GM18502 (cell line): Measurements from ENCODE around the gene DELE1.

Experiments
- ATAC-seq: cut with Tn5 transposase; IDR thresholded peaks from one replicate; pipeline ENCODE4 v1.9.1; 2021; ENCODE audit warnings: mild to moderate bottlenecking; ENCODE audit not compliant: unreplicated experiment, poor library complexity

DELE1 gene

DNA sequence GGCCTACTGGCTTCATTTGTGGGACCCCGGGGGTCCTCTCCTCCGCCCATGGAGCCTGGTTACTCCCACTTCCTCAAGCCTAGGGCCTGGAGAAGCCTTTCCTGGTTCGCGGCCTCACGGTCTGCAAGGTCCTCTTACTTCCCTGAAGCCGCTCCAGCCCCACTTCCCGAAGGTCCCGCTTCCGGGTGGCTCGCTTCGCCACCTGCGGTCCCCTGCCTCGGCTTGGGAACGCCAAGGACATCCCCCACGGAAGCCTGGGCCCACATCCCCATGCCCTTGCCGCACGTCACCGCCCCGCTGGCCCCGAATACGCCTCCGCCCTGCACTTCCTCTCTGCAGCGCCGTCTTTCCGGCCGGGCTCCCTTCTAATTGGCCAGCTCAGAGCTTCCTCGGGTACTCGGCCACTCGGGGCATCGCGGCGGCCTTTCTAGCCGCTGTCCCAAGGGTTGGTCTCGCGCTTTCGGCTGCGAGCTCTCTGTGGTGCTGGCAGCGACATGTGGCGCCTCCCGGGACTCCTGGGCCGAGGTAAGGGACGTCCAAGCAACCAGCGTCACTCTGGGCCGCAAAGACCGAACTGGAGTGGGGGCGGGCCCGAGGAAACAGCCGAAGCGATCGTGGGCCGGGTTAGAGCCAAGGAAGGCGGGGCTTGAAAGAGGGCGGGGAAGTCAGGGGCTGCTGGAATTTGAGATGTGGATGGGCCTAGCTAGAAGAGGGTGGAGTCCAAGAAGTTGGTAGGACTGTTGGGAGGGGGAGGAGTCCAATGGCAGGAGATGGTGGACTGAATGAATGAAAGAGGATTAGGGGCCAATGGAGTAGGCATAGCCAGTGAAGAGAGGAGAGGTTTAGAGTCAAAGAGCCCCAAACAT is at the start of gene DELE1:
Gene DELE1, plus strand, starts transcription at position 424 of the 866 bp plus-strand sequence. Its CDS starts 71 bp downstream, at position 495.
- ATAC-seq: peak; percentile 98

DNA sequence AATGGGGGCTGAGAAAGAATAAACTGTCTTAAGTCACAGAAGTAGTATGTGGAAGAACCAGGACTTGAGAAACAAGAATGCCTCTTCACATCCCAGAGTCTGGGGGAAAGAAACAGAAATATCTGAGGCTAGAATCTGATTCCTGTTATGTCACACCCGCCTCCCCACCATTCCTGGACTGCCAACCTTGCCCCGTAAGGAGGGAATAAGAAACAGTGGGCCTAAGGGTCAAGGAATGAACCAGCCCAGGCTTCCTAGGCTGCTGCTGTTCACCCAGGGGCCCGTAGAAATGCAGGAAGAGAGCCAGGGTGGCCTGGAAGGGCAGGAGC is 49.8 kb upstream of the DELE1 start:
- no peak for ATAC-seq

DNA sequence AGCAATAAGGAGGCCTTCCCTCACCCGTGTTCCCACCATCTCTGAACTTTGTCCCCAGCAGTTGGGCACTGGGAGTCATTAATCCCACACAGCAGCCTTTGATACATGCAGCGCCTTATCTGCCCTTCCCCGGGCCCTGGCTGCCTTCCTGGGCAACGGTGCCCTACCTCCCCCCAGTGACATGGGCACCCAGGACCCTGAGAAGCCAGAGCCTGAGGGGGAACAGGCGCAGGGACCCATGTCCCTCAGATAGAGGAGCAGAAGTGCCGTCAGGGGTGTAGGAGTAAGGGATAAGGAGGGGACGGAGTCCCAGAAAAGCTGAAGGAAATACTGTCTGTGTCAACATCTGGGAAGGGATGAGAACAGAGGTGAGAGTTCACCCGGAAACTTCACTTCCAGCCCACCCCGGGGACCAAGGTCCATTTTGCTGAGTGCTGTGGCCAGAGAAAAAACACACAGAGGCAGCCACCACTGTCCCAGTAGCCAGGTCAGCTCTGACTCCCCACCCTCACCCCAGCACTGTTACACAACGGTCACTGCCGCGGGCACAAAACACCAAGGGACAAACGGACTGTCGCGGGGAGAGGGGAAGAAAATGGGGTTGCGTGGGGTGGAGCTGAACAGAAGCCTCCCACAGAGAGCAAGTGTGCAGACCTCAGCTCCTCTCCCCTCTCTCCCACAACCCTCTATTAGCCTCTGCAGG is 49.3 kb upstream of the DELE1 start:
- no peak for ATAC-seq

GRCh38 chr5:141875022-141875740 is 48.5 kb upstream of the DELE1 start:
- no peak for ATAC-seq

- no peak for ATAC-seq
Observed at GRCh38 chr5:141875795-141876627, 47.7 kb upstream of the DELE1 start.

DNA sequence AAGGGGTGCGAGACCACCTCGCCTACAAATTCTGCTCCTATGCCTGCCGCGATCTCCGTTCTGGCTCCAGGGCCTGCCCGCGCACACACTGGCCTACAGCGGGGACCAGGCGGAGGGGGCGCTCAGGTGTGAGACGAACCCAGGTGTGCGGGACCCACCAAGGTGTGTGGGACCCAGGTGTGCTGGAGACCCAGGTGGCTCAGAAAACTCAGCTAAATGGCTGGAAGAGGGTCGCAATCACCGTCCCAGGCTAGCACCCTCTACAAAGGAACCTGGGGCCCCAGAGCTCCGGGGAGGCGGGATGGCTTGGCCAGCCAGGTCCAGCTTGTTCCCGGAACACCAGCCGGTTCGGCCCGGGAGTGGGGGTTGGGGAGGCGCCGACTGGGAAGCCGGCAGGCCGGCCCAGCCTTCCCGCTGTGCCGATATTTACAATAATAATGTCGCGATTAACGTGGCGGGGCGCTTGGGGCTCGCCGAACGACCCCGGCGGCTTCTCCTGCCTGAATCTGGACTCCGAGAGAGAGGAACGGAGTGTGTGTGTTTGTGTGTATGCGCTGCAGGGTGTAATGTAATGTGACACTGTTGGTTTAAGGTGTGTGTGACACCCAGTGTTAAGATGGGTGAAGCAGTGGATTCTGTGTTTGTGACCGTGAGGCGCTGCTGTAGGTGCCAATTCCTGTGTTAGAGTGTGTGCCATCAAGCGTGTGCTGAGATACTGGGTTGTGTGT is 46.9 kb upstream of the DELE1 start:
- no peak for ATAC-seq

DNA sequence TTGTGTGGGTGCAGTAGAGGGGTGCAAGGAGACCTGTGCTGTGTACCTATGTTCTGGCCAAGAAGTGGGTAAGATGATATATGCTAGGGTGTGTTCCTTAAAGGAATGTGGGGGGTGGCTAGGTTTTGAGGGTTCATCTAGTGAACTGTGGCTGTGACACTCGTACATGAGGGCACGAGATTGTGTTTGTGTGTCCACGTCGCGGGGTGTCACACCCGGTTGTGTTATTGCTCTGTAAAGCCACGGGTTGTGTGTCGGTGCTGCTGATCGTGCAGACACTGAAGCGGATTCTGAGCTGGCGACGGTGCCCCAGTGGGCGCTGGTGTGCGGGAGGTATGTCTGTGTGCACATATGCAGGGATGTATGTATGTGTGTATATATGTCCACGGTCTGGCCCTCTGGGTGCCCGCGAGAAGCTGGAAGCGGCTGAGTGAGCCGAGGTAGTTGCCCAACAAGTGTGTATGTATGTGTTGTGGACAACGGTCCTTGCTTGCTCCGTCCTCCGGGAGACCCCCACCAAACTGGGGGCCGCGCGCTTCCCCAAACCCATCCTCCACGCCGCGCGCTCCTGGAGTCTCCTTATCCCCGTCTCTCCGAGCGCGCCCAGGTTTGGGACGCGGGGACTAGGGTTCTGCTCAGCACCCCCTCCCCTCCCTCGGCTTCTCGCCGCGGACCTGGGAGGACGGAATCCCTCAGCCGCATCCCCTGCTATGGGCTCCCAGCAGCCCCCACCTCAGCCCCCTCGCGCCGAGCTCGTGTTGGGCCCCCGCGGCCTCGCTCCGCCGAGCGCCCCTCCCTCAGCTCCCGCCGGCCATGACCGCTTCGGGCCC is 46.1 kb upstream of the DELE1 start:
- ATAC-seq: no peak

- no peak for ATAC-seq
Observed at GRCh38 chr5:141878186-141878710, 45.4 kb upstream of the DELE1 start, which contains the start of gene PCDH1. Gene PCDH1, minus strand, starts transcription at chr5:141878410. Its CDS starts 148 bp downstream, at chr5:141878262.

DNA sequence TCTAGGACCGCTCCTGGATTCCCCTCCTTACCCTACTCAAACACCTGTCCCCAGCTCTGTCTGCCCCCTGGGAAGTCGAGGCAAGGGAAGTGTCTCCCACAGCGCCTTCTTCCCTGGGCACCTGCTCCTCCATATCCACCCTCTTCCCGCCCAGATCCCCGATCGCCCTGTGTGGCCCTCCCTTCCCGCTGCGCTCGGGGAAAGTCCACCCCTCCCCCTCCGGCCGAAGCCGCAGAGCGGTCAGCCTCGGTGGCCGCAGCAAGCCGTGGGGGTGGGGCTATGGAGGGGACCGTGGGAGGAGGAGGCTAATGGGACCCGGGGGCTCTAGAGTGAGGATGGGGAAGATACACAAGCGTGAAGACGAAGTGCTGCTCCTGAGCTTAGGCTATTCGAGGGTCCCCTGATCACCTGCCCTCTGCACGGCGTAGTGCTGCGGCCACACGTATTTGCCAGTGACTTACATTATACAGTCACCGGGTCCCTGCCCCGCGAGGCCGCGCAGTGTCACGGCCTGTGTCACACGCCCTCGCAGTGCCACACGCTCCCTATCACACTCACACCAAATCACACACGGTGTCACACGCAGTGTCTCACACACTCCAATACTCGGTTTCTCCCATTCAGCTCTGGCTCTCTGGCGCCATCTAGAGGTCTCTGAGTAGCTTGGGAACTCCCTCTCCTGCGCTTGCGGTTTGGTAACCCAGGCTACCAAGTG is 44.8 kb upstream of the DELE1 start:
- peak; percentile 87 for ATAC-seq

- ATAC-seq: no peak
Observed at GRCh38 chr5:141879426-141879759, 44.3 kb upstream of the DELE1 start.

DNA sequence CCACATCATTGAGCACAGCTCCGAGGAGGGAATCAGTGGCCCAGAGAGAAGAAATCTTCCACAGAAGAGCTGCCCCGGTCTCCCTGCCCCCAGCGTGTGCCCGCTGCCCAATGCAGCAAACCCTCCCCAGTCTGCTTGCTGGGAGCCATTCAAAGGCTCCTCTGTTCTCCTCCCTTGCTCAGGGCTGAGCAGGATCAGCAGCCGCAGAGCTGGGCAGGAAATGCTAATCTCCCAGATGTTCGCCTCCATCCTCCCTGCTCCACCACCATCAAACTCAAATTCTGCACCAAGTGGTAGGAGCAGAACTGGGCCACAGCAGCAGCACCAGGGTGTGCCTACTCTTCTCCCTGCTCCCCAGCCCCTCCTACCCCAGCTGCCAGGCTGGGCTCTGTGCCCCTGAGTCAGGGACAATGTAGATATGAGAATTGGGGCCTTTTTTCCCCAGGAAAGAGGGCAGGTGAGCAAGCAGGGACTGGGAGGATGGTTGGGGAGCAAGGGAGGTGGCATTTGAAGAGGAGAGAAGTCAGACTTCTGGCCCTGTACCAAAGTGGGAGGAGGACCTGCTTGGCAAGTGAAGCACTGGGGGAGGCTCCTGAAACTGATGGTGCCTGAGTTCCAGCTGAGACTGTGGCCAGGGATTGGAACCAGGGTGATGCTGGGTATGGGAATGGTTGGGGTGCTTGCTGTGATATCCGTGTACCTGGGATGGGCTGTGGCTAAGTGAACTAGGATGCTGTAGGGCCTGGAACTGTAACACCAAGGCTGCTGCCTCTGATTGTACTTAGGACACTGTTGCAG is 43.5 kb upstream of the DELE1 start:
- ATAC-seq: no peak

DNA sequence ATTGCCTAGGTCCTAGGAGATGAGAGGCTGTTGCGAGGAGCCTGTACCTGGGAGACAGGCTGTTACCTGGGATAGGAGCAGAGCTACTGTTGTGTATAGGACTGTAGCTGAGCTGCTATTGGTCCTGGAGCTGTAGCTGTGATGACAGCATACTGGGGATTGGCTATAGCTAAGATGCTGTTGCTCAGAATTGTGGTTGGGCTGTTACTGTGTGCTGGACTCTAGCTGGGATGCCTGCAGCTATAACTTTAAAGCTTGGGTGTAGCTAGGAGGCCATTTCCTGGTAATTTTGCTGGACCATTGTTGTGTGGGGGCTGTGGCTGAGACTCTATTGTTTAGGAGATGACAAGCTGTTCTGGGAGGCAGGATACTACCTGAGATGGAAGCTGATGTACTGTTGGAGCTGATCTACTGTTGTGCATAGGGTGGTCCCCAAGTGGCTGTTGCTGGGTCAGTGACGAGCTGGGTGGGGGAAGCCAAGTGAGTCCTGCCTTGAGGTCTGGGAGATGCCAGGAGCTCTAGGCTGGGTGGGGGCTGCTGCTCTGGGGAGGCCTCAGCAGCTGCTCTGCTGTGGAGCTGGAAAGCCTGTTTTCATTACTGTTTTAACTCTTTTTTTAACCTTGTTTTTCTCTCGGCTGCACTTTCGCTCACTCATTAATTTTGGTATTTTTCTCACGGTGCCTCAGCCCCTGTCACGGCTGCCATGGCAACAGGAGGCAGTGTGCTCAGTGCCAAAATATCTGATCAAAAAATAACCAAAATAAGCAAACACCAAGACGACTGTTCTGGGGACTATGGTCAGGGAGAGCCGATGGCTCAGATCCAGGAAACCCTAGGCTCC is 42.5 kb upstream of the DELE1 start:
- ATAC-seq: no peak

- no peak for ATAC-seq
Observed at GRCh38 chr5:141881886-141882285, 41.8 kb upstream of the DELE1 start.

DNA sequence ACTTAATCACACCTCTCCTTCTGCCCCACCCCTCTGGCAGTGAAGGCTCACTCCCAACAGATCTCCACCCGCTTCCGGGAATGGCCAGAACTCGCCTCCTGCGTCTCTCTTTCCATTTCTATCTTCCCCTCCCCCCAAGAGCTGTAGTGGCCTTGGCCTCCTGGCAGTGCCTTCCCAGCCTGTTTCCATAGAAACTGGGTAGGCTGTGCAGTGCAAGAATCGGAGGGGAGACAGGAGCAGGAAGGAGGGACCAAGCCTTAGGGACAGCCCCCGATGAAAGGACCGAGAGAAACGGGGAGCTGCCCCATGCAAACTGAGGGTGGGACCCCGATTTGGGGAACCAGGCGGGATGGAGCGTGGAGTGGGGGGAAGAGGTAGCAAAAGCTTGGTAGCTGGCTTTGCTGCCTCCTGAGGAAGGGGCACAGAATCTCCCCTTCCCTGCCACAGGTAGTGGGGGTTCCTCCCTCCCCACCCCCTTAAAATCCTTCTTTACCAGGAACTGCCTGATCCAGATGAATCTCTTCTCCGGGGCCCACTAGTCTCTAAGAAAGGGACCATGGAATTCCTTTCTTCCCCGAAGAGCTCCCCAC is 41.0 kb upstream of the DELE1 start:
- no peak for ATAC-seq

DNA sequence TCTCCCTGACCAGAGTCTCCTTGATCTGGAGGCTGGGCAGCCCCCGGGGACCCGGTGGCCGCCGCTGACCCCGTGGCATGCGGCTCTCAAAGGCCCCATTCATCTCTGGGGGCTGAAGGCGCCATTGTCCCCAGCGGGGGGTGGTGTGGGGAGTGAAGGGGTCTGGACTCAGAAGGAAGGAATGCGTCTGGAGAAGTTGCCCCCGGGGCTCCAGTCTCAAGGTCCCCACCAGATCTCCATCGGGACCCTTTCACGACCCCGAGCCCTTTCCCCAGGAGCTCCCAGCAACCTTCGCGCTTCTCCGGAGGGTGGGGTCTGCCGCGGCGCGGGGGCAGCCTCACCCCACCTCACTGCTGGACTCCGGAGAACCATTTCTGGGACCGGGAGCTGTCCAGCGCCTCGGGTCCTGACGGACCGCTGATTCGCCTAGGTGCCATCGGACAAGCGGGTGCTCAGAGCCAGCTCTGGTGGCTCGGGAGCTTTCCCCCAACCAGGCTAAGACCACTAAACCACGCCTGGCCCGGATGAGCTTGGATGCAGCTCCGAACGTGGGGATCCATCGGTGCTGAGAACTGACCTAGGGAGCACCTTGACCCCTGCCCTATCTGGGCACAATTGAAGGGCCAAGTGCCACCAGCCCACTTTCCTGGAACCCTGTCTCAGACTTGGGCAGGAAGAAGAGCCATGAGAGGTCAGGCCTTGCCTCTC is 40.3 kb upstream of the DELE1 start:
- ATAC-seq: no peak
